ENCODE measurements around the gene FAM81B.
"Not testable (repeated sequence)": the region's sequence is repeated elsewhere in the genome, so short reads cannot be mapped to it uniquely, and the experiment has no call there.

The FAM81B gene

DNA sequence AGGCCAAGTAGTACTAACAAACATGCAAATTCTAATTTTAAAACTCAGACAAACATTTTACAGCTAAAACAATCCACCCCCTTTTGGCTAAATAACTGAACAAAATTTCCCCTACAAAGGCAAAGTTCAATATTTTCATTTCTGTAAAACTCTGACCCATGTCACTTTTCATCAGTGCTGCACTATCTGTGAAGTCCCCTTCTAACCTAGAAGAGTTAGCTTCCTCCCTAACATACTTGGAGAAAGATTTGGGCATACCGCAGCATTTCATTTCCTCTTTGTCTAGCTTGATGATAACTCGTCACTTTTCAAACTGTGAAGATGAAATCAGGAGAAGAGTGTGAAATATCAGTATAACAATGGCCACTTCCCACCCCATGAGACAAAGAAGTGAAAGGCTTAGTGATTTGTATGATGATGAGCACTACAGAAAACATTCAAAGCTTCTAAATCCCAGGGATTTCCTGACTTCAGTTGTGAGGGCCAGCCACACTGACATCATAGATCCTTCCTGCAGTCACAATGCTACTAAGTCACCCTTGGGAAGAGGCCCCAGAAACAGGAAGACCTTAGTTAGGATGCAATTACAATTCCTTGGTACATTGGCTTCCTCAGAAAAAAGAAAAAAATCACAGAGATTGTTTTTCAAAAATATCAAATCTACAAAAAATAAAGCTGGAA is at the start of gene FAM81B:
Gene FAM81B, plus strand, starts transcription at position 555 of the 681 bp plus-strand sequence. Its CDS starts 24 bp downstream, at position 579.
- no peak for DNase-seq

DNA sequence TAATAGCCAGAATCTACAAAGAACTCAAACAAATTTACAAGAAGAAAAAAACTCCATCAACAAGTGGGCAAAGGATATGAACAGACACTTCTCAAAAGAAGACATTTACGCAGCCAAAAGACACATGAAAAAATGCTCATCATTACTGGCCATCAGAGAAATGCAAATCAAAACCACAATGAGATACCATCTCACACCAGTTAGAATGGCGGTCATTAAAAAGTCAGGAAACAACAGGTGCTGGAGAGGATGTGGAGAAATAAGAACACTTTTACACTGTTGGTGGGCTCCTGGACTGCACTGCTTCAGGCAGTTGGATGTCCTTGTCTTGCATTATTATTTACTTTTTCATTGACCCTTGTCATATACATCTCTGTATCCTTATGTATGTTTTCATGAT is 49.7 kb upstream of the FAM81B start:
- DNase-seq = not testable (repeated sequence)

GRCh38 chr5:95347506-95348120 is 43.6 kb upstream of the FAM81B start:
- DNase-seq = no peak

DNA sequence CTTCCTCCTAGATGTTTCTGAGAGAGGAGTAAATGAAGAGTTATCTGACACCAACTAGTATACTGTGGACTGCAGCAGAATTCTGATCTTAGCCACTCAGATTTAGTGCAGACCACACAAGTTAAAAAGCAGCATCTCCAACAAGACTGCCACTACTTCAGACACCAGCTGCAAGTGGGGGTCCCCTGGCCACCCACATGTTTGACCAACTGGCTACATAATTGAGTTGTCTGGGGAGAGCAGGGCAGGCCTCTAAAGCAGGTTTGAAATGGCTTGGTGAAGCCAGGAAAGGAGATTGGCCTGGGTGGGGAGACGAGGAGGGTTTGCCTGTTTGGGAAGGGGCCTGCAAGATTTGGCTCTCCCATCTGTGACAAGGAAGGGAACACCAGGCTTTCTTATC is 40.5 kb upstream of the FAM81B start:
- DNase-seq = no peak

GRCh38 chr5:95352691-95353090 is 38.5 kb upstream of the FAM81B start:
- DNase-seq = no peak

DNA sequence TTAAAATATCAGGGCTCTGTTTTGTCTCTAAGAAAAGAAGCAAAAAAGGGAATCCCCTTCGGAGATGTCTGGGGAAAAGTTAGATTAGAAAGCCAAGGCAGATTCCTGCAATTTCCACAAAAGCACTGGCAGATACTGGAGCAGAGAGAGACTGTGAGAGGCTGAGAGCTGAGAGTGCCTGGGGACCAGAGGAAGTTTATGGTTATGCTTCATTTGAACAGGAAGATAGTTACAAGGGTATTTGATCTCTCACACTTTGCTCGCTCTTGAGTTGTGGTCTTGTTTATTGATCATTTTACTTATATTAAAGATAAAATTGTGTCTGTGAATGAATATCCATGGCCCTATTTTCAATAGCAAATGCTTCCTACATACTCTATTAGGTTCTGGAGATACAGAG is 32.8 kb upstream of the FAM81B start:
- no peak for DNase-seq

GRCh38 chr5:95358848-95359247 is 32.3 kb upstream of the FAM81B start:
- no peak for DNase-seq

DNA sequence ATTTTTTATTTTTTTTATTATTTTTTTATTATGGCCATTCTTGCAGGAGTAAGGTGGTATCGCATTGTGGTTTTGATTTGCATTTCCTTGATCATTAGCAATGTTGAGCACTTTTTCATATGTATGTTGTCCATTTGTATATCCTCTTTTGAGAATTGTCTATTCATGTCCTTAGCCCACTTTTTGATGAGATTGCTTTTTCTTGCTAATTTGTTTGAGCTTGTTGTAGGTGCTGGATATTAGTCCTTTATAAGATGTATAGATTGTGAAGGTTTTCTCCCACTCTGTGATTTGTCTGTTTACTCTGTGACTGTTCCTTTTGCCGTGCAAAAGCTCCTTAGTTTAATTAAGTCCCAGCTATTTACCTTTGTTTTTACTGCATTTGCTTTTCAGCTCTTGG is 30.5 kb upstream of the FAM81B start:
- not testable (repeated sequence) for DNase-seq

GRCh38 chr5:95365302-95366095 is 25.7 kb upstream of the FAM81B start:
- no peak for DNase-seq

DNA sequence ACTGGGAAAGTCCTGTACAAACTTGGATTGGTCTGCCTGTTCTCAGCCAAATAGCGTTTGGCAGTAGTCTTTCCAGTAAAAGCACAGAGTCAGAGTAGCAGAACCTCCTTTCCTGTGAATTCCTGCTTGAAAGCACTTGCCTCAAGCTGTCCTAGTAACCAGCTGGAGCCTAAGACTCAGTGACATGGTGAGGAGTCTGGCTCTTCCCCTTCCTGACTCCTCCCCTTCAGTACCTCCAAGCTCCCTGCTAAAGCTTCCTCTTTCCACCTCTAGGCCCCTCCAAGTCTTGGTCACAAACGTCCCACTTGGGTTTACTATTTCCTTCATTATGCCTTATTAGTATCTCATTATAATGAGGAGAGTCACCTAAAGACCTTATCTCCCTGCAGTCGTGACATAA is 21.4 kb upstream of the FAM81B start:
- DNase-seq = no peak

GRCh38 chr5:95374061-95374460 is 17.1 kb upstream of the FAM81B start:
- no peak for DNase-seq

DNA sequence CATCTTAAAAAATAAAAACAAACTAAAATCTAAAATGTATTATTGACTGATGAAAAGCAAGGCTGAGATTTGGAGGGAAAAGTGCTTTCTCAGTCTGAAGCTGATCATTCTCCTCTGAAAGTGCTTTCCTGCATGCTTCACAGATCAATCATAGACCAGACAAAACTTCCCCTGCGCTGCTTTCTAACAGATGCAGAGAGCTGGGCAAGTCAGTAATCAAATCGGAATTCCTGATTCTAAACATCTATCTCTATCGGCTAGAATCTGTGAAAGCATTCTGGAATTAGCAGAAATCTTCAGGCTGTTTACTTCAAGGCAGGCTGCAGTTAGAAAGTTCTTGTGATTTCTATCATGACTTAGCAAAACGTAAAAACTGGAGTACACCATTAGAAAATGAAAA is 15.6 kb upstream of the FAM81B start:
- no peak for DNase-seq

DNA sequence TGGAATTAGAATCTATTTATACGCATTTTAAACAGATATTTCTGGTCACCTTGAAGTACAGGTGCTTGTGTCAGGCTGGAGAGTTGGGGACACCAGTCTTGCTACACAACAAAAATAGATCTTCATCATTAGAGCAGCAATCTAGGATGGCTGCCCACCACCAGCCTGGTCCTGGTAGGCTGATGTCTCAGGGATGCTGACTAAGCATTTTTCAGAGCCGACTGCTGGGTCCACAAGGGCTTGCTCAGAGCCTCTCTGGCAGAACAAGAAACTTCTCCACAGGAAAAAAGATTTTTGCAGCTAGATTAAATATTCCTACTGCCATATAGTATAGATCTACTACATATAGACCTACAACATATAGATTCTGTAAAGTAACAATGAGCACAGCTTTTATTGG is 12.0 kb upstream of the FAM81B start:
- no peak for DNase-seq

DNA sequence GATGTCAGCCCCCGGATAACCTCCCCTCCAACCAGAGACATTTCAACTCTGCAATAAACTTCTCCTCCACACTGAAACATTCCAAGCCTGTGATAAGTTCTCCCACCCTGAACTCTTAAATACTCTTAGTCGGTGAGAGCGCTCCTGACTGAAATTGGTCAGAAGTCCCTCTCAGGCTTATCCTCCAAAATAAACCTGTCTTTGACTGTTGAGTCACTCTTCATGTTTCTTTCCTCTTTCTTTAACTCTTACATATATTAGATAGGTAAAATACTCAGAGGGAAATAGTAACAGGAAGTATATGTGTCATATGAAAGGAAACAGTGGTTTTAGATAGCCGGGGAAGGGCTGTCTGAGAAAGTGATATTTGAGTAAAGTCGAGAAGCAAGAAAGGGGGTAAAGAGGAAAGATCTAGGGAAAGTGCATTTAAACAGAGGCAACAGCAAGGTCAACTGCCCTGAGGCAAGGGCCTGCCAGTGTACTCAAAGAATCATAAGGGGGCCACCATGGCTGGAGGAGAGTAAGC is 11.0 kb upstream of the FAM81B start:
- DNase-seq = no peak

DNA sequence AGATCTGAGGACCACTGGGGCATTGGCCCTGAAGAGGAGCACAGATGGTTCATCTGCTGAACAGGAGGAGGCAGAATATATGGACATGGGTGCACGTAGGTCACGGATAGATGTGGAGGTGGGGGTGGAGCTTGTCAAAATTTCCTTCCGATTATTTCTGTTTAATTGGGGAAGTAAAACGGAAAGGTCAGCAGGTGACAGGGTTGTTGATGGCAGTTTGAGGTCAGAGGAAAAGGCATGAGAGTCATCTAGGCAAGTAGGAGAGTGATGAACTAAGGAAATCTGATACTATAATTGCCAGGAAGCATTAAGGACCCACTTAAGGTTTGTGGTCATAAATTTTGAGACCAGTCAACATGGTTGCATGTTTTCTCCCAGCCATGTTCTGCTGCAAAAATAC is 8.4 kb upstream of the FAM81B start:
- DNase-seq = no peak

- DNase-seq = no peak
These were observed 6.5 kb upstream of the FAM81B start for GRCh38 chr5:95384485-95385213.

GRCh38 chr5:95385334-95385733 is 5.8 kb upstream of the FAM81B start:
- DNase-seq = no peak

DNA sequence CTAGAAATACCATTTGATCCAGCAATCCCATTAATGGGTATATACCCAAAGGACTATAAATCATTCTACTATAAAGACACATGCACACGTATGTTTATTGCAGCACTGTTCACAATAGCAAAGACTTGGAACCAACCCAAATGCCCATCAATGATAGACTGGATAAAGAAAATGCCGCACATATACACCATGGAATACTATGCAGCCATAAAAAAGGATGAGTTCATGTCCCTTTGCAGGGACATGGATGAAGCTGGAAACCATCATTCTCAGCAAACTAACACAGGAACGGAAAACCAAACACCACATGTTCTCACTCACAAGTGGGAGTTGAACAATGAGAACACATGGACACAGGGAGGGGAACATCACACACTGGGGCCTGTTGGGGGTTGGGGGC is 799 bp downstream of the FAM81B start:
- DNase-seq = not testable (repeated sequence)

DNA sequence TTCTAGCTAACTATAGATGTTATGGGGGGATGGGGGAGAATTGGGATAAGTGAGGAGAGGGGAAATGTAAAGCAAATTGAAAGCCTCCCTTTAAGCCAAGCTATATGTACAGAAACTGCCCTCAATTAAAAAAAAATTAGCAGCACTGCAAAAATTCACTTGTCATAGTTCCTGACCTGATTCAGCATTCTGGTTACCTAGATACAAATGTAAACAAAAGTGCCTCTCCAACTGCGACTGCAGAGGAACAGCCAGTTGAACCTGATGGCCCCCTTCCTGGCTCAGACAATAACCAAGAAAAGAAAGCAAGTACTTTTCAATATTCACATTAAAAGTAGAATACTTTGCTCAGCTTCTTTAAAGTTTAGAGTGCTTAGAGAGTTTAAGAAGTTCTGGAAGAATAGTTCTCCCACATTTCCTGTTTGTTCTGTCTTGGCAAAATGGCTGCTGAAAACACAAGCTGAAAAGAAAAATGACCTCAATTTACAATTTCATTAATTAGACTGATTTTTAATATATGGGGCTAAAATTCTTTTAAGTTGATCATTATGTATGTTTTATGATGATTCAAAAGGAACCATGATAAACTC is 1.5 kb downstream of the FAM81B start:
- no peak for DNase-seq

GRCh38 chr5:95393279-95393678 is 2.1 kb downstream of the FAM81B start:
- DNase-seq = no peak

GRCh38 chr5:95398989-95399388 is 7.8 kb downstream of the FAM81B start:
- DNase-seq = no peak

GRCh38 chr5:95401626-95402025 is 10.5 kb downstream of the FAM81B start:
- no peak for DNase-seq

- DNase-seq = no peak
These were observed 12.8 kb downstream of the FAM81B start for GRCh38 chr5:95403996-95404395.
